ENCODE results near the gene SELPLG.
"Not testable (repeated sequence)": the region's sequence is repeated elsewhere in the genome, so short reads cannot be mapped to it uniquely, and the experiment has no call there.

Gene SELPLG

DNA sequence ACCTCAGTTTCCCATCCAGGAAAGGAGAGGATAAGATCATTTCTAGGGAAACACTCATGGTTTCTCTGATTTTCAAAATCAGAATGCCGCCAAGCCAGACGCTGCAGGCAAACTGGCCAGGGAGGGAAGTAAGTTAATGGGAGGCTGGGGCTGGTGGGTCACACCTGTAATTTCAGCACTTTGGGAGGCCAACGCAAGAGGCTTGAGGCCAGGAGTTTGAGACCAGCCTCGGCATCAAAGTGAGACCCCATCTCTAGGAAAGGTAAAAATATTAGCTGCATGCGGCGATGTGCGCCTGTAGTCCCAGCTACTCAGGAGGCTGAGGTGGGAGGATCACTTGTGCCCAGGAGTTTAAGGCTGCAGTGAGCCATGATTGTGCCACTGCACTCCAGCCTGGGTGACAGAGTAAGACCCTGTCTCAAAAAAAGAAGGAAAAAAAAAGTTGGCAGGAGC lies 587 bp downstream of the SELPLG start:
- H3K4me3 ChIP-seq (ENCODE audit: low read depth, low read length): no peak overlapping the region
- no peaks in the 10 kb centered on the region for H3K36me3 ChIP-seq (replicated peaks)
- in situ Hi-C loops (cut with HindIII; ENCODE audit: low pct_ligation_motif_present, low sequenced_read_pairs): no loop called here
- H3K27me3 ChIP-seq (replicated peaks): no peaks in the 10 kb centered on the region
- TF ChIP-seq, protein P1, sequence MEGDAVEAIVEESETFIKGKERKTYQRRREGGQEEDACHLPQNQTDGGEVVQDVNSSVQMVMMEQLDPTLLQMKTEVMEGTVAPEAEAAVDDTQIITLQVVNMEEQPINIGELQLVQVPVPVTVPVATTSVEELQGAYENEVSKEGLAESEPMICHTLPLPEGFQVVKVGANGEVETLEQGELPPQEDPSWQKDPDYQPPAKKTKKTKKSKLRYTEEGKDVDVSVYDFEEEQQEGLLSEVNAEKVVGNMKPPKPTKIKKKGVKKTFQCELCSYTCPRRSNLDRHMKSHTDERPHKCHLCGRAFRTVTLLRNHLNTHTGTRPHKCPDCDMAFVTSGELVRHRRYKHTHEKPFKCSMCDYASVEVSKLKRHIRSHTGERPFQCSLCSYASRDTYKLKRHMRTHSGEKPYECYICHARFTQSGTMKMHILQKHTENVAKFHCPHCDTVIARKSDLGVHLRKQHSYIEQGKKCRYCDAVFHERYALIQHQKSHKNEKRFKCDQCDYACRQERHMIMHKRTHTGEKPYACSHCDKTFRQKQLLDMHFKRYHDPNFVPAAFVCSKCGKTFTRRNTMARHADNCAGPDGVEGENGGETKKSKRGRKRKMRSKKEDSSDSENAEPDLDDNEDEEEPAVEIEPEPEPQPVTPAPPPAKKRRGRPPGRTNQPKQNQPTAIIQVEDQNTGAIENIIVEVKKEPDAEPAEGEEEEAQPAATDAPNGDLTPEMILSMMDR (IDR thresholded peaks at IDR 0.05; ENCODE audit: low read depth, low read length, missing control alignments): no peak
- no peak for DNase-seq
- H3K27ac ChIP-seq: no peak overlapping the region

- H3K36me3 ChIP-seq (replicated peaks); H3K27me3 ChIP-seq (replicated peaks); in situ Hi-C loops (cut with HindIII; ENCODE audit: low pct_ligation_motif_present, low sequenced_read_pairs); H3K27ac ChIP-seq; DNase-seq; H3K4me3 ChIP-seq (ENCODE audit: low read depth, low read length): not testable (repeated sequence)
Observed at GRCh38 chr12:108631261-108631660, 2.4 kb downstream of the SELPLG start.

DNA sequence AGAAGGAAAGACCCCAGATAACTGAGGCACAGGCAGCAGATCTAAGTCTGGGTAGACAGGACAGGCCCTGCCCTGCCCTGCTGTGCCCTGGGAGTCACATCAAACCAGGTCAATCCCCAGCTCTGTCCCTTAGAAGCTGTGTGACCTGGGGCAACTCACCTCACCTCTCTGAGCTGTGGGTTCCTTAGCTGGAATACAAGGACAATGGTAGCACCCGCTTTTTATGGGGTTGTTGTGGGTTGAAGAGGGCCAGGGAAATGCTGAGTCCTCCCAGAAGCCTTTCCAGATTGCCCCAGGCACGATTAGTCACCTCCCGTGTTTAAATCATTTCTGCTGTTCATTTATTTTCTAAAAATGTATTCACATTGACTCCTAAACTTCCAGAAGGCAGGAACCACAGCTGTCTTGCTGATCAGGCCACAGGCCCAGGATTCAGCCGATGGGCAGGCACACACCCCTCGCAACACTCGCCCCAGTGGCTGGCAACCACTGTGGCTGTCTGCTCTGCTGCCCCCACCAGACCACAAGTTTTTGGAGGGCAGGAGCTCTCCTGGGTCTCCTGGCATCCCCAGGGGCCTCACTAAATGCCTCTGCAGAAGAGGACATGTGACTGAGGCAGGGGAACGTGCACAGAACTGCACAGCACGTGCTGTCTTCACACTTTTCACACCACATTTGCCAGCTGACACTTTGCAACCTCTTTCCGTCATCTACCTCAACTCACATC lies 3.0 kb downstream of the SELPLG start:
- in situ Hi-C loops (cut with HindIII; ENCODE audit: low pct_ligation_motif_present, low sequenced_read_pairs): no loop called here
- H3K27ac ChIP-seq: peak overlapping the region; percentile 65
- DNase-seq: no peak
- H3K4me3 ChIP-seq (ENCODE audit: low read depth, low read length): no peak overlapping the region
- H3K36me3 ChIP-seq (replicated peaks): no peaks in the 10 kb centered on the region
- H3K27me3 ChIP-seq (replicated peaks): no peaks in the 10 kb centered on the region
- TF ChIP-seq, protein P1 (IDR thresholded peaks at IDR 0.05; ENCODE audit: low read depth, low read length, missing control alignments): no peak

DNA sequence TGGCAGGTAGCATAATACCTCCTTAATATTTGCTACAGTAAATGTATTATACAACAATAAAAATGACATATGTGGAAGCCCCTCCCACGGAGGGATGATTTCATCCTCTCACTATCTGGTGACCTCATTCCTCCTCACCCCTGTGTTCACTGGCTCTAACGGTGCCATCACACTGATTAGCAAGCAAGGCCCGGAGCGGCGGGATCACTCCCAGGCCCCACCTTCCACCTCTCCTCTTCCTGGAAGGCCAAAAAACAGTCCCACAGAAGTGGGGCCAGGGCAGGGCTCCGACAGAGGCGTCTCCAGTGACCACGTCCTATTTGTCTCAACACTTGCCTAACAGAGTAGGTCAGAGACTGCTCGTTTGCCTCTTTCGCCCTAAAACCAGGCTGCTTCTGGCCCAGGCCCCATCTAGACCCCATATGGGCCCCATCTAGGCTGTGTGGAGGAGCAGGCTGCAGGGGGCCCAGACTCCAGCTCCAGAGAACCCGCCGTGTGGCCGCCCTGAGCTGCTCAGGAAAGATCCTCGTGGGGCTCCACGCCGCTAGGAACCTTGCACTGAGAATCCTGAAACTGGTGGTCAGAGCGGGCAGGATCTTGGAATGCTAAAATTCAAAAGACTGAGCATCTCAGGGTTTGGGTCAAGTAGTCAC lies 3.7 kb downstream of the SELPLG start:
- H3K4me3 ChIP-seq (ENCODE audit: low read depth, low read length): no peak overlapping the region

GRCh38 chr12:108629151-108629550 lies 4.5 kb downstream of the SELPLG start:
- Histone ChIP-seq H3K27me3 (replicated peaks) (no peaks in the 10 kb centered on the region), H3K36me3 (replicated peaks) (no peaks in the 10 kb centered on the region), H3K4me3 (ENCODE audit: low read depth, low read length) (no peak overlapping the region), H3K27ac (peak overlapping the region; percentile 17)
- TF ChIP-seq, protein P1 (IDR thresholded peaks at IDR 0.05; ENCODE audit: low read depth, low read length, missing control alignments): no peak
- in situ Hi-C loops (cut with HindIII; ENCODE audit: low pct_ligation_motif_present, low sequenced_read_pairs): no loop called here
- DNase-seq: no peak

More for the DNA sequence above, 3.7 kb downstream of the SELPLG start:
- in situ Hi-C loops (cut with HindIII; ENCODE audit: low pct_ligation_motif_present, low sequenced_read_pairs): no loop called here
- no peaks in the 10 kb centered on the region for H3K27me3 ChIP-seq (replicated peaks)
- TF ChIP-seq, protein P1 (IDR thresholded peaks at IDR 0.05; ENCODE audit: low read depth, low read length, missing control alignments): no peak
- no peaks in the 10 kb centered on the region for H3K36me3 ChIP-seq (replicated peaks)
- peak overlapping the region; percentile 65 for H3K27ac ChIP-seq
- DNase-seq: peak; percentile 81

DNA sequence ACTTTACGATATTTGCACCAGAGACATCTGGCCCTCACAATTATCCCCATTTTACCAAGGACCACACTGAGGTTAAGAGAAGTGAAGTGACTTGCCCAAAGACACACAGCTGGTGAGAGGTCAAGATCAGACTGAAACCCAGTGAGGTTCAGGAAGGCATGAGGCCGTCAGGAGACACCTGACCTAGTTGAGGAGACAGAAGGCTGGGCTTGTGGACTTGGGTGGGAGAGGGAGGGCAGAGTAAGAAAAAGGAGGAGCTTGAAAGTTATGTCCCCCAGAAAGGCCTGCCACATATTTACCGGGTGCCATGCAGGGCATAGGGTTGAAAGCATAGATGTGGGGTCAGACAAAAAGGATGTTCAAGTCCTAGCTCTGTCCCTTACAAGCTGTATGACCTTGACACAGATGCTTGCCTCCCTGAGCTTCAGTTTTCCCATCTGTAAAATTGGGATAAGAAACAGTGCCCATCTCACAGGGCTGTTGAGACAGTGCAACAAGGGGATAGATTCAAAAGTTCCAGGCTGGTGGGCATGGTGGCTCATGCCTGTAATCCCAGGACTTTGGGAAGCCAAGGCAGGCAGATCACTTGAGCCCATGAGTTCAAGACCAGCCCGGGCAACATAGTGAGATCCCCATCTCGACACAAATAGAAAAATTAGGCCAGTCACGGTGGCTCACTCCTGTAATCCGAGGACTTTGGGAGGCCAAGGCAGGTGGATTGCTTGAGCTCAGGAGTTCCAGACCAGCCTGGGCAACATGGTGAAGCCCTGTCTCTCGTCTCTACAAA lies 6.4 kb downstream of the SELPLG start:
- Histone ChIP-seq H3K36me3 (replicated peaks) (no peaks in the 10 kb centered on the region), H3K27ac (no peak overlapping the region), H3K27me3 (replicated peaks) (no peaks in the 10 kb centered on the region), H3K4me3 (ENCODE audit: low read depth, low read length) (no peak overlapping the region)
- in situ Hi-C loops (cut with HindIII; ENCODE audit: low pct_ligation_motif_present, low sequenced_read_pairs): no loop called here
- TF ChIP-seq, protein P1 (IDR thresholded peaks at IDR 0.05; ENCODE audit: low read depth, low read length, missing control alignments): no peak
- no peak for DNase-seq

Data from brain microvascular endothelial cell (primary cell).